Duodenal mucosa (tissue), 2 donors: Measurements from ENCODE around the gene F12.

Experiments
- H3K27ac ChIP-seq: one replicate; pipeline ENCODE4 v1.7.0; 2013; ENCODE audit warnings: low read depth, low read length
- H3K27me3 ChIP-seq, 2 donors: one replicate each; pipeline ENCODE4 v1.7.0; 2013; ENCODE audit warnings: low read length in 2 of 2, control low read depth in 1 of 2; ENCODE audit not compliant: insufficient read depth in 2 of 2, control insufficient read depth in 1 of 2
- H3K36me3 ChIP-seq, 2 donors: one replicate each; pipeline ENCODE4 v1.7.0; 2013; ENCODE audit warnings: low read length in 2 of 2, control low read depth in 1 of 2; ENCODE audit not compliant: insufficient read depth in 2 of 2, control insufficient read depth in 1 of 2
- H3K4me1 ChIP-seq, 2 donors: one replicate each; pipeline ENCODE4 v1.7.0; 2013; ENCODE audit warnings: low read length in 2 of 2, control low read depth in 1 of 2; ENCODE audit not compliant: insufficient read depth in 2 of 2, control insufficient read depth in 1 of 2
- H3K4me3 ChIP-seq, 2 donors: one replicate each; pipeline ENCODE4 v1.7.0; 2013; ENCODE audit warnings: low read length in 2 of 2, low read depth in 1 of 2
- H3K9ac ChIP-seq, 2 donors: one replicate each; pipeline ENCODE4 v1.7.0; 2013; ENCODE audit warnings: low read length in 2 of 2, low read depth in 1 of 2
- H3K9me3 ChIP-seq, 2 donors: one replicate each; pipeline ENCODE4 v1.7.0; 2013; ENCODE audit warnings: low read length in 2 of 2, control low read depth in 1 of 2; ENCODE audit not compliant: control insufficient read depth in 1 of 2

Gene F12

DNA sequence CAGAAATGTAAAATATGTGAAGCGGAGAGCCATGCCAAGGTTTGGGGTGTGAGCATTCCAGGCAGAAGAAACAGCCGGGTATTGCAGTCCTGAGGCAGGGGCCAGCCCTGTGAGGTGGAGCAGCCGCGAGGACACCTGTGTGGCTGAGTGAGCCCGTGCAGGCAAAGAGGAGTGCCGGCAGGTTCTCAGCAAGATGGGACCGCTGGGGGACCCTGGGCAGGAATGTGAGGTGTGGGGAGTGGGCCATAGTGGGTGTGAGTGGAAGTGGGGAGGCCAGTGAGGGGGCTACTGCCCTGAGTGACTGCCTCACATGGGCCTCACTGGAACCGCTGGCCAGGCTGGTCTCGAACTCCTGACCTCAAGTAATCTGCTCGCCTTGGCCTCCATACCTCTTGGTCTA is 29.1 kb upstream of the F12 start:
- Histone ChIP-seq H3K4me1 (no peaks in the 10 kb centered on the region), H3K9me3 (no peaks in the 10 kb centered on the region), H3K27ac (no peak overlapping the region), H3K4me3 (no peak overlapping the region), H3K9ac (no peak overlapping the region), H3K27me3 (no peaks in the 10 kb centered on the region), H3K36me3 (peaks cover 32 to 67% of the 10 kb centered on the region in 2 donors)

DNA sequence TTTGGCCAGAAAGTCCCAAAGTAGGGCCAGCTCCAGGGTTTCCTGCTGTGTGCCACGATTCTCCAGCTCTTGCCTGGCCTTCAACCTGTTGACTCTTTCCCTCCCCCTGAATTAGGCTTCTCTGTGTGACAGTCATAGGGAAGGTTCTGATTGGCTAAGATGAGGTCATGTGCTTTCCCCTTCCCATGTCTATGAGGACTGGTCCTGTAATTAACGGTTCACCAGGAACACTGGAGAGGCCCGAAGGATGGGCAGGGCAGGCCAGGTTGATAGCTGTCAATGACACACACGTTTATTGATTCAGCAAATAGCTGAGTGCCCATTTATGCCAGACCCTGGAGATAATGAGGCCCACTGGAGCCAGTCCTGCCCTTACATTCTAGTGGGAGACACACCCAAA is 28.3 kb upstream of the F12 start:
- H3K9me3 ChIP-seq: no peaks in the 10 kb centered on the region
- peaks cover 0 to 7% of the 10 kb centered on the region in 2 donors for H3K4me1 ChIP-seq
- H3K9ac ChIP-seq: no peak overlapping the region
- no peak overlapping the region for H3K4me3 ChIP-seq
- H3K36me3 ChIP-seq: peaks cover 40 to 76% of the 10 kb centered on the region in 2 donors
- no peak overlapping the region for H3K27ac ChIP-seq
- no peaks in the 10 kb centered on the region for H3K27me3 ChIP-seq

DNA sequence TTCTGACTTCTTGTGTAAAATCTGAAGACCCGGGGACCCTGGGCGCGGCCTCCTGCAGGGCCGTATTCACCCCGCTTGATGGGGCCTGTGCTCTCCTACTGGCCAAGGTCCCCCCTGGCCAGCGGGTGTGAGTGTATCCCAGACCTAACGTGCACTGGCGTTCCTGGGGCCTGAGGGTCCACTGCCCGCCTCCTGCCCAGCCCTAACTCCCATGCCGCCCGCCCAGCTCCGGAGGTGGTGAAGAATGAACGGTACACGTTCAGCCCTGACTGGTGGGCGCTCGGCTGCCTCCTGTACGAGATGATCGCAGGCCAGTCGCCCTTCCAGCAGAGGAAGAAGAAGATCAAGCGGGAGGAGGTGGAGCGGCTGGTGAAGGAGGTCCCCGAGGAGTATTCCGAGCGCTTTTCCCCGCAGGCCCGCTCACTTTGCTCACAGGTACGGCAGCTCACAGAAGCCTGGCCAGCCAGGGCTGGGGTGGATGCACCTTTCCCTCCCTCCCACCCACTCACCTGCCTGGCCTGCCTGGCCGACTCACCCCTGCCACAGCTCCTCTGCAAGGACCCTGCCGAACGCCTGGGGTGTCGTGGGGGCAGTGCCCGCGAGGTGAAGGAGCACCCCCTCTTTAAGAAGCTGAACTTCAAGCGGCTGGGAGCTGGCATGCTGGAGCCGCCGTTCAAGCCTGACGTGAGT is 26.6 kb upstream of the F12 start:
- H3K4me1 ChIP-seq: peaks cover 4 to 24% of the 10 kb centered on the region in 2 donors
- H3K36me3 ChIP-seq: peaks cover 51 to 81% of the 10 kb centered on the region in 2 donors
- H3K9me3 ChIP-seq: no peaks in the 10 kb centered on the region
- H3K4me3 ChIP-seq: no peak overlapping the region
- no peak overlapping the region for H3K9ac ChIP-seq
- H3K27ac ChIP-seq: no peak overlapping the region
- H3K27me3 ChIP-seq: no peaks in the 10 kb centered on the region

DNA sequence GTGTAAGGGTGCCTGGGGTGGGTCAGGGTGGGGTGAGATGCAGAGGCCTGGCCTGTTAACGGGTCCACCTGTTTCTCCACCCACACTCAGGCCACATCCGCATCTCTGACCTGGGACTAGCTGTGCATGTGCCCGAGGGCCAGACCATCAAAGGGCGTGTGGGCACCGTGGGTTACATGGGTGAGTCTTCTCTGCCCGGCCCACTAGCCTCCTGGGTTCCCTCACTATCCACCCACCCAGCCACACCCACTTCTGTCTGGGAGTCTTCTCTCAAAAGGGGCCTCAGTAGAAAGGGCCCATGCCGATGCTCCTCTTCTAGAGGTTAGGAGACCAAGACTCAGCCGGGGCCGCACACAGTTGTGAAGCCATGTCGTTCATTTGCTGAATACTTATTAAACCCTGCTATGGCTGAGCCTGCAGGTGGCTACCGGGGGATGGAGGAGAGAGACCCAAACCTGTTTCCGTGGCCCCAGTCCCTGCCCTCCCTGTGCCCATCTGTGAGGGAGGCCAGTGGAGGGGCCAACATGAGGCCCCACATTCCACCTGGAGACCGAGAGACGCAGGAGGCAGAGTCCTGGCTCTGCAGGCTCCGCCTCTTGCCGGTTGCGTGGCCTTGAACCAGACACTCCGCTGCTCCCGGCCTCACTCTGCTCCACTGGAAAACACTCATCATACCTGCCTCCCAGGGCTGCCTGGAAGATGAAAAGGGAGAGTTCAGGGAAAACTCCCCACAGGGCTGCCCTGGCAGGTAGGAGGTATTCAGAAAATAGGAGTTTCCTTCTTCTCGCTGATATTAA is 25.8 kb upstream of the F12 start:
- H3K4me1 ChIP-seq: peaks cover 11 to 32% of the 10 kb centered on the region in 2 donors
- no peaks in the 10 kb centered on the region for H3K27me3 ChIP-seq
- H3K27ac ChIP-seq: no peak overlapping the region
- H3K36me3 ChIP-seq: peaks cover 53 to 81% of the 10 kb centered on the region in 2 donors
- H3K4me3 ChIP-seq: no peak overlapping the region
- no peak overlapping the region for H3K9ac ChIP-seq
- H3K9me3 ChIP-seq: no peaks in the 10 kb centered on the region

DNA sequence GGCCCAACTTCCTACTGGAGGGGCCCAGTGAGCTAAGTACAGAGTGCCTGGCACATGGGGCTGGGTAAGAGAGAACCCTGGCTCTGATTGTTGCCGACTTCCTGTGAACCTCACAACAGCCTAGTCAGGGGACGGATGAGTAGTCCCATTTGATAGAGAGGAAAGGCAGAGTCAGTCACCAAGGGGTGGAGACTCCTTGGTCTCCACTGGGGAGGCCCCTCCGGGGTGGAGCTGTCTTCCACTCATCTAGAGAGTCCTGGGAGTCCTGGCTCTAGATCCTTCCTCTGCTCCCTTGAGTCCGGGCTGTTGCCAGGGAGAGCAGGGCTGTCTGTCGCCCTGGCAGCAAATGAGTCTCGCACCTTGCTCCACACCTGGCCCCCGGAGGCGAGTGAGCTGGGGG is 25.1 kb upstream of the F12 start:
- H3K4me1 ChIP-seq: peaks cover 16 to 39% of the 10 kb centered on the region in 2 donors
- no peak overlapping the region for H3K4me3 ChIP-seq
- H3K27ac ChIP-seq: no peak overlapping the region
- no peaks in the 10 kb centered on the region for H3K27me3 ChIP-seq
- no peaks in the 10 kb centered on the region for H3K9me3 ChIP-seq
- H3K9ac ChIP-seq: no peak overlapping the region
- H3K36me3 ChIP-seq: peaks cover 53 to 78% of the 10 kb centered on the region in 2 donors

DNA sequence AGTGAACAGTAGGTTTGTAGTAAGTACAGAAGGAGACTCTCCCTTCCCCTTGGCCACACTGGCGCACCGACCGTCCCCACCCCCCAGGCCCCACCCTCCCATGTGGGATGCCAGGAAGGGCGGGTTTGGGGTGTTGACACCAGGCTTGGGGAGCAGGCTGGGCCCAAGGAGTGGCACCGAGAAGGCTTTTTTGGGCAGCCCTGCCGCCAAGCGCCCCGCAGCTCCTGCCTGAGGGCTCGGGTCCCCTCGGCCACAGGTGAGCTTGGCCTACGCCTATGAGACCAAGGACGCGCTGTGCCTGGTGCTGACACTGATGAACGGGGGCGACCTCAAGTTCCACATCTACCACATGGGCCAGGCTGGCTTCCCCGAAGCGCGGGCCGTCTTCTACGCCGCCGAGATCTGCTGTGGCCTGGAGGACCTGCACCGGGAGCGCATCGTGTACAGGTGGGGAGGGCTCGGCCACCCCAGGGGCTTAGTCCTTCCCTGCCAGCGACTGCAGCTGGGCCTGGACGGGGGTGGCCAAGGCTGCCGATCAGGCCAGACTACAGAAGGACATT is 24.4 kb upstream of the F12 start:
- H3K27me3 ChIP-seq: no peaks in the 10 kb centered on the region
- no peak overlapping the region for H3K27ac ChIP-seq
- no peaks in the 10 kb centered on the region for H3K9me3 ChIP-seq
- no peak overlapping the region for H3K9ac ChIP-seq
- no peak overlapping the region for H3K4me3 ChIP-seq
- peaks cover 53 to 77% of the 10 kb centered on the region in 2 donors for H3K36me3 ChIP-seq
- peaks cover 20 to 41% of the 10 kb centered on the region in 2 donors for H3K4me1 ChIP-seq

DNA sequence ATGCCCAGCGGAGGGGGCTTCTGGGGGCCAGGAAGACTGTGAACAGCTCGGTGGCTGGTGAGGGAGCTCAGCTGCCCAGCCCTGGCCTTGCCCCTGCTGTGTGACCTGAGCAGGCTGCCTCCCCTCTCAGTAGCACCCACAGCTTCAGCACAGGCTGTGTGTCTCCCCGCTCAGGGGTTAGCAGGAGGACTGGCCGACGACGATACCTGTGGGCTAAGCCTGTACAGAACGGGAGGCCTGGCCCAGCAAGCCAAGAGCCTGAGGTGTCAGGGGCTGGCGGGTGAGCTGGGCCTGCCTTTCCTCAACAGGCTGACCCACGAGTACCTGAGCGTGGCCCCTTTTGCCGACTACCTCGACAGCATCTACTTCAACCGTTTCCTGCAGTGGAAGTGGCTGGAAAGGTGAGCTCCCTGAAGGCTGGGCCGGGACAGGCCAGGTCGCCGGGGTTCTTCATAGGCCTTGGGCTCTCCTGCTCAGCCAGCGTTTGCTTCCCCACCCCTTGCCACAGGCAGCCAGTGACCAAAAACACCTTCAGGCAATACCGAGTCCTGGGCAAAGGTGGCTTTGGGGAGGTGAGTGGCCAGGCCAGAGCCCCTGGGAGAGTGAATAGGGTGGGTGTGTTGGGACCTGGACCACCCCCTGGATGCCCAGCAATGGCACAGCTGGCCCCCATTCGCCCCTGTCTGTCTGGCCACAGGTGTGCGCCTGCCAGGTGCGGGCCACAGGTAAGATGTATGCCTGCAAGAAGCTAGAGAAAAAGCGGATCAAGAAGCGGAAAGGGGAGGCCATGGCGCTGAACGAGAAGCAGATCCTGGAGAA is 23.7 kb upstream of the F12 start:
- H3K9ac ChIP-seq: no peak overlapping the region

DNA sequence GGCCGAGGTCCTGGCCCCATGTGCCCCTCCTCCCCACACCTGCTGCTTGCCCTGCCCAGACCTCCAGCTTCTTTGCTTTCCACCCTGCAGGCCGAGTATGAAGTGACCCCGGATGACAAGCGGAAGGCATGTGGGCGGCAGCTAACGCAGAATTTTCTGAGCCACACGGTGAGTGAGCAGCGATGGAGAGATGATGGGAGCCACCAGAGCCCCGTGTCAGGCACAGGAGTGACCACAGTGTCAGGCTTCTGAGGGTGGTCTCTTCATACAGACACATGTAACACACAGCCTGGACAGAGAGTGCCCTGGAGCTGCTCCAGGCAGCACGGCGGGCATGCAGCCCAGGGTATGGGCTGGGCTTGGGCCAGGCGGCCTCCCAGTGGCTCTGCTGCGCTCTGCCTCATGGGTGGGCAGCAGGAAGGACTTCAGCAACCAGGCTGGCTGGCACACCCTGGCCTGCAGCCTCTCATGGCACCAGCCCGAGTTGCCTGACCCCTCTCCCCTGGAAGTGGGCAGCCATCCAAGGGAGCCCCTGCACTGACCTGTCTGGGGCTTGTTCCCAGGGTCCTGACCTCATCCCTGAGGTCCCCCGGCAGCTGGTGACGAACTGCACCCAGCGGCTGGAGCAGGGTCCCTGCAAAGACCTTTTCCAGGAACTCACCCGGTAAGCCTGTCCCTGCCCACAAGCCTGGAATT is 22.9 kb upstream of the F12 start:
- Histone ChIP-seq H3K4me1 (peaks cover 32 to 55% of the 10 kb centered on the region in 2 donors), H3K27ac (peak overlapping the region; percentile 5), H3K9me3 (no peaks in the 10 kb centered on the region), H3K27me3 (no peaks in the 10 kb centered on the region), H3K9ac (no peak overlapping the region), H3K4me3 (no peak overlapping the region), H3K36me3 (peaks cover 47 to 62% of the 10 kb centered on the region in 2 donors)

More for the DNA sequence above, 23.7 kb upstream of the F12 start:
- H3K4me1 ChIP-seq: peaks cover 25 to 48% of the 10 kb centered on the region in 2 donors
- H3K27ac ChIP-seq: no peak overlapping the region
- no peak overlapping the region for H3K4me3 ChIP-seq
- H3K9me3 ChIP-seq: no peaks in the 10 kb centered on the region
- H3K27me3 ChIP-seq: no peaks in the 10 kb centered on the region
- H3K36me3 ChIP-seq: peaks cover 53 to 70% of the 10 kb centered on the region in 2 donors

DNA sequence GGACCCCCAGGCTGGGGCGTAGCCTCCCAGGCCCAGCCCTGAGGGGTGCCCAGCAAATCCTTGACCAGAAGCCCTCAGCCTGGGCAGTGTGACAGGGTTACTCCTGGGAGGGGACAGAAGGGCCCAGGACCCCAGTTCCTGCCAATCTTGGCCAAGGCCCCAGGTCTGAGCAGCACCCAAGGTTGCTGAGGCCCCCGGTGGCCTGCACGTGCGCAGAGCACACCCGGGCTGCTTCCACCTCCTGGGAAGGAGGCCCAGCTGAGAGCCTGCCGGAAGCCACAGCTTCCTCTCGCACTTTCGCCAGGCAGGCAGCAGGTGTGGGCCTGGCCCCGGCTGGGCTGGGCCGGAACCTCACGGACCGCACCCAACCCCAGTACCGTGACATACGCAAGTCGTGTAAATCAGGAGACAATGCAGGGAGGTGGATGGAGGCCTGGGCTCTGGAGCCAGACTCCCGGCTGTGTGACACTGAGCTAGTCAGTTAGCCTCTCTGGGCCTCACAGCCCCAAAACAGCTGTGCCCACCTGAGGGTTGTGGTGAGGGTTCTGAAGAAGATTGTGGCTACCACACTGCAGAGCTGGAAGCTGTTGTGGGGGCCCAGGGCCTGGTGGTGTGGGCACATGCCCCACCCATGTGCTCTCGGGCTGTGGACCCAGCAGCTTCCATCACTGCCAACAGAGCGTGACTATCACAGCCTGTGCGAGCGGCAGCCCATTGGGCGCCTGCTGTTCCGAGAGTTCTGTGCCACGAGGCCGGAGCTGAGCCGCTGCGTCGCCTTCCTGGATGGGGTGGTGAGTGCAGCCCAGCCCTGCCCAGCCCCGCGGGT is 22.2 kb upstream of the F12 start:
- Histone ChIP-seq H3K27me3 (no peaks in the 10 kb centered on the region), H3K9me3 (no peaks in the 10 kb centered on the region), H3K9ac (peak overlapping the region in 1 of 2 donors; percentile 7), H3K27ac (peak overlapping the region; percentile 37), H3K36me3 (peaks cover 44 to 57% of the 10 kb centered on the region in 2 donors), H3K4me1 (peaks cover 35 to 58% of the 10 kb centered on the region in 2 donors), H3K4me3 (peak overlapping the region; percentile 4 to 40)
